IPS-18a (cell line): Measurements from ENCODE around the gene SNX32.
"Not testable (repeated sequence)": the region's sequence is repeated elsewhere in the genome, so short reads cannot be mapped to it uniquely, and the experiment has no call there.

ENCODE experiments used
- H3K27ac ChIP-seq: one replicate; pipeline ENCODE4 v1.5.1; 2013; ENCODE audit warnings: low read length
- H3K27me3 ChIP-seq: one replicate; pipeline ENCODE4 v1.6.1; 2013; ENCODE audit warnings: mild to moderate bottlenecking, low read length; ENCODE audit not compliant: control insufficient read depth, insufficient read depth
- H3K36me3 ChIP-seq: one replicate; pipeline ENCODE4 v1.6.1; 2013; ENCODE audit warnings: low read depth, low read length; ENCODE audit not compliant: control insufficient read depth
- H3K4me1 ChIP-seq: one replicate; pipeline ENCODE4 v1.6.1; 2013; ENCODE audit warnings: low read depth, low read length; ENCODE audit not compliant: control insufficient read depth
- H3K4me3 ChIP-seq: one replicate; pipeline ENCODE4 v1.5.1; 2013; ENCODE audit warnings: low read length
- H3K9ac ChIP-seq: one replicate; pipeline ENCODE4 v1.6.1; 2013; ENCODE audit warnings: mild to moderate bottlenecking, low read length, moderate library complexity
- H3K9me3 ChIP-seq: one replicate; pipeline ENCODE4 v1.6.1; 2013; ENCODE audit warnings: low read depth, low read length; ENCODE audit not compliant: control insufficient read depth

SNX32 gene

GRCh38 chr11:65817312-65817834, 16.4 kb upstream of the SNX32 start:
- Histone ChIP-seq H3K9ac (no peak overlapping the region), H3K27me3 (peaks cover 16% of the 10 kb centered on the region), H3K27ac (no peak overlapping the region), H3K36me3 (no peaks in the 10 kb centered on the region), H3K9me3 (no peaks in the 10 kb centered on the region), H3K4me3 (peak overlapping the region; percentile 63), H3K4me1 (no peaks in the 10 kb centered on the region)

DNA sequence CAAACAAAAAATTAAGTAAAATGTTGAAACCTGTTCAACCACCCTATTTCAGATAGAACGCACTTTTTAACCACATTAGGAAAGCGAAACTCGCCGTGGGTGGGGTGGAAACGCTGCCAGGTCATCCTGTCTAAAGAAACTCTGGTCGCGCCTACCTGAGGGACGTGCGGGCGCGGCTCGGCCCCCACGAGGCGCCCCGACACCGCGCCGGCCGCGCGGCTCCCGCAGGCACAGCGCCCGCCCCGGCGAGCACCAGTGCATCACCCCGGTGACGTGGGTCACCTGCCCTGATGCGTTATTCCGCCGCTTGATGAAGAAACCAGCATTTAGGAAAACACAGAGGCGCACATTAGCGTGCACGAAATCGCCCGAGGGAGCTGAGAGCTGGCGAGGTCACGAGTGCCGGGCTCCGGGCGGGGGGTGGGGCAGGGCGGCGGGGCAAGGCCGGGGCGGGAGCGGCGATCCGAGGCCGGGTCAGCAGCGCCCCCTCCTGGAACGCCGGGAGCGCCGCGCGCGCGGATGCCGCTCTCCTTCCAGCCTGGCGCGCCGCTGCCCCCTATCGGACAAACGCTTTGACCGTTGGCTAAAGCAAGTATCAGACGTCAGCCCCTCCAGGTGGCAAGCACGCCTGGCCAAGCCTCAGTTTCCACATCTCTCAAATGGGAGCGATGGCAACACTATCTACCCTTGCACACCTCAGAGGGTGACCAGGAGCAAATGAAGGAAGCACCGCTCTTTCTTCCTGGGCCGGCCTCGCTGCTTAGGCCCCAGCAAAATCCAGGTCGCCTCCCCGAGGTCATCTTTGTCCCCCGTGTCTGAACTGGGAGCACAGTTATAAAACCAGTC, 15.7 kb upstream of the SNX32 start:
- Histone ChIP-seq H3K27ac (no peak overlapping the region), H3K4me3 (peak overlapping the region; percentile 63), H3K27me3 (peaks cover 16% of the 10 kb centered on the region), H3K4me1 (no peaks in the 10 kb centered on the region), H3K9ac (no peak overlapping the region), H3K9me3 (no peaks in the 10 kb centered on the region), H3K36me3 (no peaks in the 10 kb centered on the region)

- no peak overlapping the region for H3K4me3 ChIP-seq
- no peak overlapping the region for H3K9ac ChIP-seq
- peaks cover 16% of the 10 kb centered on the region for H3K27me3 ChIP-seq
- H3K27ac ChIP-seq: no peak overlapping the region
- H3K4me1 ChIP-seq: no peaks in the 10 kb centered on the region
- H3K36me3 ChIP-seq: no peaks in the 10 kb centered on the region
- no peaks in the 10 kb centered on the region for H3K9me3 ChIP-seq
These were observed 12.7 kb upstream of the SNX32 start for GRCh38 chr11:65821107-65821506.

DNA sequence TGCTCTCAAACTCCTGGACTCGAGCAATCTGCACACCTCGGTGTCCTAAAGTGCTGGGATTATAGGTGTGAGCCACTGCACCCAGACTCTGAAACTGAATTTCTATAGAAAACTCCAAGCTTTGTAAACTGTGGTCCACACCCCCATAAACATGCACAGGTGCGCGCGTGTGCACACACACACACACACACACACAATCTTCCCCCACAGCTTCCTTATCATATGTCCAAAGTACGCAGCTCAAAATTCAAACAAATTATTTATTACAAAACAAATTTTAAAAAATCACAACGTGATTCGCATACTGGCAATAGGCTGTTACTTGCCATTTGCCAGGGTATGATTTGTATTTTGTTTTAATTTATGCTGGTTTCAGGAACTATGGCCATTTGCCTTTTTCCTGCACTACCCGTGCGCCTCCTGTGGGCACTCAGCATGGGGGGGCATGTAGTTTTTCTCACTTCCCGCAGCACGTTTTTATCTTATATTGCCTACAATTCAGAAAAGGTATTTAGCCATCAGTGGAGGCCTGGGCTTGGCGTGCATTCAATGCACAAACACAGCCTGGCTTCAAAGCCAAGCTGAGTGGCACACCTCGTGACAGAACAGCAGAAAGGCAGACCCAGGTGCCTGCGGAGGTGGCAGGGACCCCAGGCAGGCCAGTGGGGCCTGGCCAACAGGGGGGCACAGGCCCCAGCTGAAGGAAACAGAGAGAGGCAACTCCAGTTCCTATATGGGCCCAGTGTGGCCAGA, 10.8 kb upstream of the SNX32 start:
- Histone ChIP-seq H3K4me3 (no peak overlapping the region), H3K9ac (no peak overlapping the region), H3K27ac (no peak overlapping the region), H3K27me3 (no peaks in the 10 kb centered on the region), H3K36me3 (no peaks in the 10 kb centered on the region), H3K4me1 (no peaks in the 10 kb centered on the region), H3K9me3 (no peaks in the 10 kb centered on the region)

DNA sequence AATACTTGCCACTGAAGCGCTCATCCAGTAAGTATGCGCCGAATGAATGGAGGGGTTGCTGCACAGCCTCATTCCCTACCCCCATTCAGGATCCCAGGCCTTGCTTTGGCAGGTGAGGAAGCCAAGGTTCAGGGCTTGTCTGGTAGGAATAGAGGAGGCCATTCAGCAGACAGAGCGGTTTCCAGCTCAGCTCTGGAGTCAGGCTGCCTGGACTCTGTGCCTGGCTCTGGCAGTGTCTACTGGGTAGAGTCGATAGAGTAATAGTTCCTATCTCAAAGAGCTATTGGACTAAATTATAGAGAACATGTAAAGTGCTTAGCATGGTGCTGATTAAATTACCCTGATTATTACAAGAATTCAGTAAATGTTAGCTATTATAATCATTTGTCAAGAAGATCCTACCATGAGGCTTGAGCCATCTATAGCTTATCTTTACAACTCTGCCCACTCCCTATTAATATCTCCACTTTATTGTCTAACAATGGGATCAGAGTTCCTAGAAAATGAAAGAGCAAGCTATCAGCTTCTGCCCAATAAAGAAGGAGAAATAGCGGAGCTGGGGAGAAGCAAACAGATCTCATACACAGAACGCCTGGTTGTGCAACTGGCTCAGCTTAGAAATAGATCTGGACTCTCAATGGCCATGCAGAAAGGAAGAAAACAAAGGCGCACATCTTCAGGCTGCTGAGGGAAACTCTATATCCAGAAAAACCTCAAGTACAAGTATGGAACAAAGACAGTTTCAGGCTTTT, 6.6 kb upstream of the SNX32 start:
- no peaks in the 10 kb centered on the region for H3K4me1 ChIP-seq
- no peak overlapping the region for H3K4me3 ChIP-seq
- no peaks in the 10 kb centered on the region for H3K36me3 ChIP-seq
- H3K9me3 ChIP-seq: no peaks in the 10 kb centered on the region
- H3K27me3 ChIP-seq: peaks cover 8% of the 10 kb centered on the region
- no peak overlapping the region for H3K9ac ChIP-seq
- H3K27ac ChIP-seq: no peak overlapping the region

DNA sequence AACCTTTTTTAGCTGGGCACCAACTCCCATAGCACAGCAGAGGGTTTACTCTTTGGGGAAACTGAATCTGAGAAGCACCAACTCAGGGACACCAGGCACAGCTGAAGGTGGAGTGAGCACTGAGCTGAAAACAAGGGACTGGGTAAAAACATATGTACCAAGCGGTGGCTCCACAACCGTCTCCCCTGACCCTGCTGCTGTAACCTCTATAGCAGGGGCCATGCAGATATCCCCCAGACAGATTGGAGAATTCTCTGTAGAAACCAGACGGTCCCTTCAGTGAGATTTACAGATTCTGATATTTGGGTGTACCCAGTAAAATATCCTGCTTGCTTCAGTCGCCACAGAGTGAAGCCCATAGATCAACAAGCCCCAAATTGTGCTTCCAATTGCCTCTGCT, 4.3 kb upstream of the SNX32 start:
- H3K9ac ChIP-seq: no peak overlapping the region
- peaks cover 8% of the 10 kb centered on the region for H3K4me1 ChIP-seq
- no peaks in the 10 kb centered on the region for H3K36me3 ChIP-seq
- no peak overlapping the region for H3K4me3 ChIP-seq
- peaks cover 18% of the 10 kb centered on the region for H3K27me3 ChIP-seq
- no peaks in the 10 kb centered on the region for H3K9me3 ChIP-seq
- no peak overlapping the region for H3K27ac ChIP-seq

GRCh38 chr11:65832231-65832630, 1.5 kb upstream of the SNX32 start:
- peaks cover 18% of the 10 kb centered on the region for H3K27me3 ChIP-seq
- H3K27ac ChIP-seq, H3K4me1 ChIP-seq, H3K9ac ChIP-seq, H3K4me3 ChIP-seq, H3K36me3 ChIP-seq, H3K9me3 ChIP-seq: not testable (repeated sequence)

DNA sequence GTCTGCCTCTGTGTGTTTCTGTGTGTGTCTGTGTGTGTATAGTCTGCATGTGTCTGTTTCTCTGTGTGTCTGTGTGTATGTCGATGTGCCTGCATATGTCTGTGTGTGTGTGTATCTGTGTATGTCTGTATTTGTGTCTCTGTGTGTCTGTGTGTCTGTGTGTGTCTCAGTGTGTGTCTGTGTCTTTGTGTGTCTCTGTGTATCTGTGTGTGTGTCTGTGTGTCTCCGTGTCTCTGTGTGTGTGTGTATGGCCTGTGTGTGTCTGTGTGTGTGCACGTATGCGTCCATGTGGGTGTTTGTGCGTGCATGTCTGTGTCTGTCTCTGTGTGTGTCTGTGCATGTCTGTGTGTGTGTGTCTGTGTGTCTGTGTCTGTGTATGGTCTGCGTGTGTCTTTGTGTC, 439 bp downstream of the SNX32 start:
- Histone ChIP-seq H3K4me1 (peaks cover 8% of the 10 kb centered on the region), H3K27ac (no peak overlapping the region), H3K4me3 (peak overlapping the region; percentile 59), H3K9me3 (no peaks in the 10 kb centered on the region), H3K36me3 (no peaks in the 10 kb centered on the region), H3K27me3 (peaks cover 18% of the 10 kb centered on the region), H3K9ac (peak overlapping the region; percentile 51)

- Histone ChIP-seq H3K4me3 (no peak overlapping the region), H3K27ac (no peak overlapping the region), H3K27me3 (no peaks in the 10 kb centered on the region), H3K9me3 (no peaks in the 10 kb centered on the region), H3K36me3 (no peaks in the 10 kb centered on the region), H3K9ac (no peak overlapping the region), H3K4me1 (no peaks in the 10 kb centered on the region)
These were observed 8.4 kb downstream of the SNX32 start for GRCh38 chr11:65842144-65842543.

DNA sequence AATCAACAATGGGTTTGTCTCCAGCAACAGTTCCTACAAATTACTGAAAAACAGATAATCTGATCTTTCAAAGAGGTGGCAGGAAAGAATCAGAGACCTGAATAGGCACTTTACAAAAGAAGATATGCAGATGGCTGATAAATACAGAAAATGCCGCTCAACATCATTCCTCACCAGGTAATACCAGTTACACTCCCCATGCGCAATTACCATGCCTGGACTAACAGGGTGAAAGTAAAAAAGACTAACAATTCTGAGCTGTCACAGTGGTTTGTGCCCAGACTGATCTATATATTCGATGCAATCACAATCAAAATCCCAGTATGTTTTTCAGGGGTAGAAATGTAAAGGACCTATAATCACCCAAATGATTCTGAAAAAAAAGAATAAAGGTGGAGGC, 10.0 kb downstream of the SNX32 start:
- H3K9ac ChIP-seq: no peak overlapping the region
- H3K9me3 ChIP-seq: no peaks in the 10 kb centered on the region
- H3K4me1 ChIP-seq: no peaks in the 10 kb centered on the region
- no peaks in the 10 kb centered on the region for H3K36me3 ChIP-seq
- no peaks in the 10 kb centered on the region for H3K27me3 ChIP-seq
- H3K27ac ChIP-seq: no peak overlapping the region
- H3K4me3 ChIP-seq: no peak overlapping the region

- Histone ChIP-seq H3K36me3 (no peaks in the 10 kb centered on the region), H3K4me3 (no peak overlapping the region), H3K4me1 (no peaks in the 10 kb centered on the region), H3K9ac (no peak overlapping the region), H3K27me3 (no peaks in the 10 kb centered on the region), H3K27ac (no peak overlapping the region), H3K9me3 (no peaks in the 10 kb centered on the region)
These were observed 10.6 kb downstream of the SNX32 start for GRCh38 chr11:65844231-65844872.
